T-helper 1 cell treated with Interleukin-12 subunit alpha and Interleukin-12 subunit beta and Interleukin-4 antibody, amounts not matched to agents 30 μg/mL and 1 μg/mL, for 36 hours (primary cell): ENCODE results near the gene CASK.
"Not testable (repeated sequence)": the region's sequence is repeated elsewhere in the genome, so short reads cannot be mapped to it uniquely, and the experiment has no call there.

Experiments used
- H3K27ac Mint-ChIP-seq: one replicate; pipeline ENCODE4 v1.8.0; 2021; ENCODE audit warnings: mild to moderate bottlenecking, mixed read lengths
- H3K27me3 Mint-ChIP-seq: one replicate; pipeline ENCODE4 v1.8.0; 2021; ENCODE audit warnings: low read depth, mixed read lengths
- H3K36me3 Mint-ChIP-seq: one replicate; pipeline ENCODE4 v1.8.0; 2021; ENCODE audit warnings: low read depth, mixed read lengths
- H3K4me1 Mint-ChIP-seq: one replicate; pipeline ENCODE4 v1.8.0; 2021; ENCODE audit warnings: low read depth, mixed read lengths
- H3K4me3 Mint-ChIP-seq: one replicate; pipeline ENCODE4 v1.8.0; 2021; ENCODE audit warnings: mild to moderate bottlenecking, moderate library complexity, mixed read lengths
- H3K9me3 Mint-ChIP-seq: one replicate; pipeline ENCODE4 v1.8.0; 2021; ENCODE audit warnings: mixed read lengths

Gene CASK

GRCh38 chrX:41721590-41721989, 201.8 kb downstream of the CASK start:
- H3K27ac Mint-ChIP-seq: no peak overlapping the region
- H3K36me3 Mint-ChIP-seq: peaks cover 31% of the 10 kb centered on the region
- no peaks in the 10 kb centered on the region for H3K27me3 Mint-ChIP-seq
- H3K4me3 Mint-ChIP-seq: no peak overlapping the region
- peaks cover 26% of the 10 kb centered on the region for H3K4me1 Mint-ChIP-seq
- peaks cover 25% of the 10 kb centered on the region for H3K9me3 Mint-ChIP-seq

GRCh38 chrX:41720125-41720779, 203.1 kb downstream of the CASK start:
- Mint-ChIP-seq H3K27me3 (no peaks in the 10 kb centered on the region), H3K27ac (peak overlapping the region; percentile 76), H3K4me3 (no peak overlapping the region), H3K4me1 (peaks cover 36% of the 10 kb centered on the region), H3K9me3 (peaks cover 25% of the 10 kb centered on the region), H3K36me3 (peaks cover 31% of the 10 kb centered on the region)

- H3K27me3 Mint-ChIP-seq, H3K4me3 Mint-ChIP-seq: not testable (repeated sequence)
- Mint-ChIP-seq H3K27ac (peak overlapping the region; percentile 63), H3K9me3 (peaks cover 25% of the 10 kb centered on the region), H3K4me1 (peaks cover 39% of the 10 kb centered on the region), H3K36me3 (peaks cover 31% of the 10 kb centered on the region)
Measured at GRCh38 chrX:41719610-41720009, 203.7 kb downstream of the CASK start.

- H3K4me3 Mint-ChIP-seq: no peak overlapping the region
- H3K27ac Mint-ChIP-seq: no peak overlapping the region
- H3K27me3 Mint-ChIP-seq: no peaks in the 10 kb centered on the region
- H3K36me3 Mint-ChIP-seq: peaks cover 36% of the 10 kb centered on the region
- peaks cover 25% of the 10 kb centered on the region for H3K9me3 Mint-ChIP-seq
- H3K4me1 Mint-ChIP-seq: peaks cover 42% of the 10 kb centered on the region
Measured at GRCh38 chrX:41718481-41719235, 204.7 kb downstream of the CASK start.

GRCh38 chrX:41716767-41717473, 206.4 kb downstream of the CASK start:
- Mint-ChIP-seq H3K4me1 (peaks cover 40% of the 10 kb centered on the region), H3K36me3 (peaks cover 34% of the 10 kb centered on the region), H3K9me3 (peaks cover 20% of the 10 kb centered on the region), H3K27ac (peak overlapping the region; percentile 90), H3K4me3 (no peak overlapping the region), H3K27me3 (no peaks in the 10 kb centered on the region)

- Mint-ChIP-seq H3K4me1 (peaks cover 37% of the 10 kb centered on the region), H3K4me3 (no peak overlapping the region)
Measured at GRCh38 chrX:41716222-41716621, 207.1 kb downstream of the CASK start.

GRCh38 chrX:41711021-41711667, 212.2 kb downstream of the CASK start:
- H3K36me3 Mint-ChIP-seq: peaks cover 13% of the 10 kb centered on the region
- no peak overlapping the region for H3K4me3 Mint-ChIP-seq
- no peaks in the 10 kb centered on the region for H3K27me3 Mint-ChIP-seq
- H3K9me3 Mint-ChIP-seq: no peaks in the 10 kb centered on the region
- H3K4me1 Mint-ChIP-seq: peaks cover 34% of the 10 kb centered on the region
- H3K27ac Mint-ChIP-seq: no peak overlapping the region

More at GRCh38 chrX:41716222-41716621, 207.1 kb downstream of the CASK start:
- H3K27ac Mint-ChIP-seq: peak overlapping the region; percentile 68
- H3K27me3 Mint-ChIP-seq: no peaks in the 10 kb centered on the region
- peaks cover 30% of the 10 kb centered on the region for H3K36me3 Mint-ChIP-seq
- H3K9me3 Mint-ChIP-seq: peaks cover 20% of the 10 kb centered on the region

- H3K9me3 Mint-ChIP-seq: no peaks in the 10 kb centered on the region
- H3K4me1 Mint-ChIP-seq: peaks cover 37% of the 10 kb centered on the region
- H3K27ac Mint-ChIP-seq: no peak overlapping the region
Measured at GRCh38 chrX:41708486-41708885, 214.9 kb downstream of the CASK start.

GRCh38 chrX:41707218-41707617, 216.1 kb downstream of the CASK start:
- peaks cover 11% of the 10 kb centered on the region for H3K36me3 Mint-ChIP-seq

More at GRCh38 chrX:41708486-41708885, 214.9 kb downstream of the CASK start:
- Mint-ChIP-seq H3K36me3 (peaks cover 14% of the 10 kb centered on the region), H3K27me3 (no peaks in the 10 kb centered on the region), H3K4me3 (no peak overlapping the region)

GRCh38 chrX:41705680-41706374, 217.5 kb downstream of the CASK start:
- peak overlapping the region; percentile 81 for H3K27ac Mint-ChIP-seq
- H3K27me3 Mint-ChIP-seq: no peaks in the 10 kb centered on the region
- no peaks in the 10 kb centered on the region for H3K9me3 Mint-ChIP-seq
- H3K4me3 Mint-ChIP-seq: peak overlapping the region; percentile 43
- peaks cover 11% of the 10 kb centered on the region for H3K36me3 Mint-ChIP-seq
- peaks cover 30% of the 10 kb centered on the region for H3K4me1 Mint-ChIP-seq

More at GRCh38 chrX:41707218-41707617, 216.1 kb downstream of the CASK start:
- Mint-ChIP-seq H3K9me3 (no peaks in the 10 kb centered on the region), H3K4me3 (no peak overlapping the region), H3K27ac (no peak overlapping the region), H3K27me3 (no peaks in the 10 kb centered on the region), H3K4me1 (peaks cover 32% of the 10 kb centered on the region)

- Mint-ChIP-seq H3K27me3 (no peaks in the 10 kb centered on the region), H3K36me3 (peaks cover 11% of the 10 kb centered on the region), H3K4me3 (peak overlapping the region; percentile 31), H3K4me1 (peaks cover 29% of the 10 kb centered on the region), H3K27ac (no peak overlapping the region), H3K9me3 (no peaks in the 10 kb centered on the region)
Measured at GRCh38 chrX:41705042-41705441, 218.3 kb downstream of the CASK start.

- Mint-ChIP-seq H3K27me3 (no peaks in the 10 kb centered on the region), H3K9me3 (no peaks in the 10 kb centered on the region), H3K27ac (no peak overlapping the region), H3K36me3 (peaks cover 11% of the 10 kb centered on the region), H3K4me1 (peaks cover 30% of the 10 kb centered on the region), H3K4me3 (no peak overlapping the region)
Measured at GRCh38 chrX:41703574-41704029, 219.8 kb downstream of the CASK start.

GRCh38 chrX:41695426-41695825, 227.9 kb downstream of the CASK start:
- Mint-ChIP-seq H3K27me3 (no peaks in the 10 kb centered on the region), H3K9me3 (peaks cover 6% of the 10 kb centered on the region), H3K4me1 (peaks cover 33% of the 10 kb centered on the region), H3K4me3 (no peak overlapping the region), H3K27ac (no peak overlapping the region), H3K36me3 (peaks cover 15% of the 10 kb centered on the region)

- Mint-ChIP-seq H3K4me3 (peak overlapping the region; percentile 21), H3K4me1 (peaks cover 36% of the 10 kb centered on the region), H3K27ac (peak overlapping the region; percentile 50)
Measured at GRCh38 chrX:41693024-41693423, 230.3 kb downstream of the CASK start.

More at GRCh38 chrX:41693024-41693423, 230.3 kb downstream of the CASK start:
- H3K27me3 Mint-ChIP-seq: no peaks in the 10 kb centered on the region
- peaks cover 6% of the 10 kb centered on the region for H3K9me3 Mint-ChIP-seq
- H3K36me3 Mint-ChIP-seq: peaks cover 15% of the 10 kb centered on the region
